Hematopoietic multipotent progenitor cell treated with erythropoietin and hydrocortisone succinate and interleukin-3 and kit ligand, for 8 days (in vitro differentiated cells): Measurements from ENCODE around the gene C21orf91.

Experiments used
- DNase-seq: peaks from one replicate; pipeline ENCODE4 v3.0.0-alpha.2; 2015

Gene C21orf91

DNA sequence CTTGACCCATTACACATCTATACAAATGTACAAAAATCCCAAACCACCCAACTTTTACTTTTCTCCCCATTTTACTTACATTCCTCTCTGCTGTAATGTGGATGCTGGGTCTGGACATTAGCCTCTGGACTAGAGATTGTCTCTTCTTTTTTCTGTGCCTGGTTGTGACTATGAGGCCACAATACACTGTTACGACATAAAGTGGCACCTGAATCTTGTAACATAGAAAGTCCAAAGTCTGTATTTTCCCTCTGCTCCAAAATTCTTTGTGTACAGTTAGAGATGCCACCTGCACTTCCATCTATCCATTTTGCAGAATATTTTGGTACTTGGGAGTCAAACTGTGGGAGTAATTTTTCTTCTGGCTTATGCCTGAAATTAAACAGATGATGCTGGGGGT is 22.7 kb downstream of the C21orf91 start:
- DNase-seq, result no peak

DNA sequence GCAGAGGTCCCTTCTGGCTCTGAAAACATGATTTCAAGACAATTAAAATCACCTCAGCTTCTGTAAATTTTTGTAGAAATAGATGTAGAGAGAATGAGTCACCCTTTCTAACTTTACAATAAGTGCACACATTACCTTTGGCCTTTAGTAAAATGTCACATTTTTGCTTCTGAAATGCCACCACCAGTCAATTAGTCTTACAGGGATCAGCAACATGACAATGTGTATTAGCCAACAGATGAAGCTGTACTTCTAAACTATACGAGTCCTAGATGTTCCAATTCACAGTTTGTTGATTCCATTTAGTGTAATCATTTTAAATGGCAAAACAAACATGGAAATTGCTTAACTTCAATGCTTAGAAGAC is 23.1 kb downstream of the C21orf91 start:
- DNase-seq, result no peak

DNA sequence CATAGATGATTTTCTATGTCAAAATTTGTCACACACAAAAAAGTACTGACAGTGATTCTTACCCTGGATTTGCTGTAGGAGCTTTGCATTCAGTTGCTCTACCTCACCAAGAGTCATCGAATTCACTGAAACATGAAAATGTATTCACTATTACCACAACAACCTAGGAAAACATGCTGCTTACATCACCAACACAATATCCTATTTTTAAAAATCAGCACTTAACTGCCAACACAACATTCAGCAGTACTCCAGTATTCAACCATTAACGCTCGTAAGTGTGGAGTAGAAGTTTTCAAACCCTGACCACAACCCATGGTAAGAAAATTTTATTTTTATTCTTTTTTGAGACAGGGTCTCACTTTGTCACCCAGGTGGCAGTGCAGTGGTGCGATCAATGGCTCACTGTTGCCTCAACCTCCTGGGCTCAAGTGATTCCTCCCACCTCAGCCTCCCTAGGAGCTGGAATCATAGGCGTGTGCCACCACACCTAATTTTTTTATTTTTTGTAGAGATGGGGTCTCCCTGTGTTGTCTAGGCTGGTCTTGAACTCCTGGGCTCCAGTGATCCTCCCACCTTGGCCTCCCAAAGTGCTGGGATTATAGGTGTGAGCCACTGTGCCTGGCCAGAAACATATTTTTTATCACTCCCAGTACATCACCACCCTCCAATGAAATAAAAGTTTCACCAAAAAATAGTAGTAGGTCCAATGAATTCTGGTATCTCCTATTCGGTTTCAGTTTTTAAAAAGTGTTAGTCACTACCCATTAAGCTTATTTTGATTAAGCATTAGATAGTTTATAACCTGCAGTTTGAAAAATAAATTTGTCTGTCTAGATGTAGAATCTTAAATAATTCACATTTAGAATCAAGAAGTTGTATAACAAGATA is 23.8 kb downstream of the C21orf91 start:
- no peak for DNase-seq

DNA sequence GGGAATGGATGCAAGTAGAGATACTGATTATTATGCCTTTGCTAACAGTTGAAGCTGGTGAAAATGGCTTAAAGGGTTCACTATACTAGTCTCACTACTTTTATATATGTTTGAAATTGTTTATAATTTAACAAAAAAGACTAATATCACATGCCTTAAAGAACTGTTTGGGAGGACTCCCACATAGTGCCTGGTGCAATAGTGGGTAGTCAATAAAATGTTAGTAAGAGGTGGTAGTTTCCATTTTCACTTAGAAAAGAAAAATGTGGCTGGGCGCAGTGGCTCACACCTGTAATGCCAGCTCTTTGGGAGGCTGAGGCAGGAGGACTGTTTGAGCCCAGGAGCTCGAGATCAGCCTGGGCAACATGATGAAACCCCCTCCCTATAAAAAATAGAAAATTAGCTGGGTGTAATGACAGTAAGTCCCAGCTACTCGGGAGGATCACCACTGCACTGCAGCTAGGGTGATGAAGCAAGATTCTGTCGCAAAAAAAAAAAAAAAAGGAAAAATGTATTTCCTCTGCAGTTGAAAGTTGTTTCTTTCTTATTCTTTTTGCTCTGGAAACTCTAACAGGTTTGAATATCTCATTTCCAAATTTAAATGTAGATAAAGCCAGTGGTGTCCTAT is 24.5 kb downstream of the C21orf91 start:
- no peak for DNase-seq

DNA sequence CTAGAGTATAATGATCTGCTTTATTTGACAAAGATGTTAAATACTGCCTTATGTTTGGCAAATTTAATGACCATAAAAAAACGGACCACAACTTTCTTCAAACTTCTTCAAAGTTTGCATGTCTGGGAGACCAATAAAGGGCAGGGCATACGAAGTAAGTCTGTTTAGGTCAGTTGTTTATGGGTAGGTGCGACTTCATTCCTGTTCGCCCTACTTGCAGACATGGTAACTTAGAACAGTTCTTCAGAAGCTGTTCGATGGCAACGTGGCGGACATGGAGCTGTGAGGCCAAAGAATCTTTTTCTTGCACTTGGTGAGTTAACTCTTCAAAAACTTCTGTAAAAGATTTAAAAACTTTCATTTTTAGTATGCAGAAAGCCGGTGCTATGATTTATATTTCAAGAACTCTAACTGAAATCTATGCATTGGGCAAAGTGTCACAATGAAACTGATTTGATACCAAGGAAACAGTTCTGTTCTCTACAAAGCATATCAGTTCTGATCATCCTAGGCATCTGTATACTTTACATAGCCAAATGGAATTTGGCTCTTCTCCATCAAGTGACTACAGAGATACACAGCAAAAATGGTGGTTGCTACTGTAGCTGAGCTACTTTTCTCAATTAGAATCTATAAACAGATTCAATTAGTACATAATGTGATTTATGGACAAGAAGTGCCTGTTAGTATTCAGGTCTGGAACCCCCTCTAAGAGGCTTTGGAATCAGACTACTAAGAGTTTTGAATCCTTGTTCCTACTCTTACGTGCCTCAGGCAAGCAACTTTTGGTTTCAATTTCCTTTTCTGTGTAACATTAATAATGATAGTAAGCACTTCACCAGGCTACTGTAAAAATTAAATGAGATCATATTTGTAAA is 25.7 kb downstream of the C21orf91 start:
- peak; percentile 18 for DNase-seq

DNA sequence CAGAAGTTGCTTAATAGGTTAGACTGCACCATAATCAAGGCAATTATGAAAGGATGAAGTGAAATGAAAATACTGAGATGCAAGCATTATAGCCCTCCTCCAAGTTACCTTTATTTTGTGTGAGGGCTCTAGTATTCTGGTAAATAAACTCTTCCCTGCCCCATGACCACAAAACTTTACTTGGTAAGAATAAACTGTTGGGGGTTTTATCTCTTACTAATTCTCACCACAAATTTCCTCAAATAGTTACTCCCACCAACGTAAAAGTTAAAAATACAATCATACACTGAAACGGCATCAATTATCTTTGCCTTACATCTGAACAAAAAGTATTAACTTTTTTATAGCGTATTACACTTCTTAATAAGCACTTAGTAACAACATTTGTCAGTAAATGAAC is 29.5 kb downstream of the C21orf91 start:
- DNase-seq, result peak; percentile 37

DNA sequence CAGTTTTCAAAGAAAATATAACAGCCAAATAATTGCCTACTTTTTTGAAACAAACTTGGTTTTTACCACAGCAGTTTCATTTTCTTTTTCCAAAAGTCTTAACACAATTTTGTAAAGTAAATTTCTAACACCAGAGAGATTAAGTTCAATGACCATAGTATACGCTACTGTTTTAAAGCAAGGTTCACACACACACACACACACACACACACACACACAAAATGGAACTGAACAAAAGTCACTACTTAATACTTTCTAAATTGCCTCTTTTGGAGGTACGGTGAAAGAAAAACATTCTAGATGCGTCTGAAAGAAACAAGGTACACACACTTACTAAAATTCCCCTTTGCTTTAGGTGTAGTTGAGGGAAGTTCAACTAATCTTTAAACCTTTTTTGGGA is 30.1 kb downstream of the C21orf91 start:
- no peak for DNase-seq

DNA sequence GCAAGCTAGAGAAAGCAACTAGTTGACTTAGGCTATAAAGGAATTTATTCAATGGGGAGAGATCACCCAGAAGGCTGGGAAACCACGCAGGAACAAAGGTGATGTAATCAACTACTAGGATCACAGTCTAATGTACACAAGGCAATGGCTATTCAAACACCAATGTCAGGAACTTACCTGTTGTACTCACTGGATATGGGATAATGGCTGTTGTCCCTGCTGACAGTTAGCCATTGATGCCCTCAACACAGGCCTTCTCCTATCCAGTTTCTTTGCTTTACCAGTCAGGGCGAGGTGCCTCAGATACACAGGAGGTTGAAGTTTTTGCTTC is 32.3 kb downstream of the C21orf91 start:
- DNase-seq, result no peak

DNA sequence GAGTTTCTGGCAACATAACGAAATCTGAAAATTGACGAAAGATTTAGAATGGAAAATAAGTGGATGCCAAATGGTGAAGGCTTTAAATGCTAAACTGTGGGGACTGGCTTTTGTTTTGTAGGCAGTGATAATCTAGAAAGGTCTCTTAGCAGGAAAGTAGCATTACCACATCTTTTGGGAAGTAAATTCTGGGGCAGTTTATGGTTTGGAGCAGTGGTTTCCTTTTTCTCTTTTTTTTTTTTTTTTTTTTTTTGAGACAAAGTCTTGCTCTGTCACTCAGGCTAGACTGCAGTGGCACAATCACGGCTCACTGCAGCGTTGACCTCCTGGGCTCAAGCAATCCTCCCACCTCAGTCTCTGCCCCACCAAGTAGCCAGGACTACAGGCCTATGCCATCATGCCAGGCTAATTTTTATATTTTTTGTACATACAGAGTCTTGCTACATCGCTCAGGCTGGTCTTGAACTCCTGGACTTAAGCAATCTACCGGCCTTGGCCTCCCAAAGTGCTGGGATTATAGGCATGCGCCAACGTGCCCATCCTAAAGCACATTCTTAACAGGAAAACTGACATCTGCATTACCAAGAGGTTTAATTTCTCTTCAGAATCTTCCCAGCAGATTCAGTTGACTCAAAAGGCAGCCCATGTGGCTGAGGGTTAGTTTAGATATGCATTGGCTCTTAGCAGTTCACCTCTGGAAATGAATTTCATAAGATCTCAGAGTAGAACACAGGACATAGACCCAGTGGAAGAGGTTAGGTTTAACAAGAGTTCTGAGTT is 32.9 kb downstream of the C21orf91 start:
- no peak for DNase-seq

DNA sequence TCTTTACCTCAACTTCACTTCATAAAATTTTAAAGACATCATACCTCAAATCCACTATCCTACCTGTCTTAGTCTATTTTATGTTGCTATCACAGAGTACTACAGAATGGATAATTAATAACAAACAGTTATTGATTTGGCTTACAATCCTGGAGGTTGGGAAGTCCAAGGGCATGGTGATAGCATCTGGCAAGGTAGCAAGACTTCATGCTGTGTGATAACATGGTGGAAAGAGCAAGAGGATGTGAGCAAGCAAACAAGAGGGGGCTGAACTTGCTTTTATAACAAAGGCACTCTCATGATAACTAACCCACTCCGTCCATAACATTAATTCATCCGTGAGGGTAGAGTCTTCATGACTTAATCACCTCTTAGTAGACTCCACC is 33.8 kb downstream of the C21orf91 start:
- no peak for DNase-seq

DNA sequence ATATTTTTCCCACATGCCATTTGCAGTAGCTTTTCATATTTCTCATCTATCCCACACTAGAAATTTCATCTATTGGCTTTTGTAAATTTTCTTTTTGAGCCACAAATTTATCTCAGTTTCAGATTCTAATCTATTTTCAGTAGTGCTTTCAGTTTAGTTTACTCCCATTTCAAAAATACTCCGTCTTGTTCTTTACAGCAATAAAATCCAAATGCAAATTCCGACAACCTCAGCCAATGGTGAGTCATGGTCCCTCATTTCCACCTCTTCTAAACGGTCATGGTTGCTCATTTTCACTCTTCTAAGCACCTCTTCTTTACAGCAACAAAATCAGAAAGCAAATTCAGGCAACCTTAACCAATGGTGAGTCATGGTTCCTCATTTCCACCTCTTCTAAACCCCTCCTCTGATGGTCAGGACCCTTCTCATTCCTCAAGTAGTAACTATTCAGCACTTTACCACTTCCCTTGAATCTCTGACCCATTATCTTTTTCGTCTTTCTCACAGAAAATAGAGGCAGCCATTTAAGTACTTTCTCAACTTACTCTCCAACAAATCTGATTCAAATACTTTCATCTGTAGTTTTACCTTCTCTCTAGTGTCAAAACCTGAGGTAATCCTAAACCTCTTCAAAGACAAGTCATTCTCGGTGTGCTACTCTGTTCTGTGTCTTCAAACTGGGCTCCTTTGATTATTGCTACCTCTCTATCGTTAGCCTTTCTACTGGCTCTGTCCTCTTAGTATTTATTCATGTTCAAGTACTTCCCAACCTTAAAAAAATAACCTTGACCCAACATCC is 34.4 kb downstream of the C21orf91 start:
- DNase-seq, result no peak

DNA sequence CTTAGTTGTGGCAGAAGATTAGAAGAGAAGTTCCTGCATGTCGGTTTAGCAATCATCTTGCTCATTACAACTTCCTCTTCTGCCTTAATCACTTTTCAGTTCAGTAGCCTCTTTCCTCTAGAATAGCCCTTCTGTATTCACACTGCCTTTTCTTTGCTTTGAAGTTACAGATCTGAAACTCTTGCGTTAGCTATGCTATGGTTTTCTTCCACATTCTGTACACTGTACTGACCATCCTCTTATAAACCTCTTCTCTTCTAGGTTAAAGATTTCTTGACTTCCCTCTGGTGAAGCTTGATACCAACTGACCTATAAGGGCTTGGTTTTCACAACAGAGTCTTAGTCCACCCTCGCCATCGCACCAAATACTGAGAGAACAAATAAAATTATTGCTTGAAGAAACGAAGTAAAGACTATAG is 35.0 kb downstream of the C21orf91 start:
- DNase-seq, result no peak

DNA sequence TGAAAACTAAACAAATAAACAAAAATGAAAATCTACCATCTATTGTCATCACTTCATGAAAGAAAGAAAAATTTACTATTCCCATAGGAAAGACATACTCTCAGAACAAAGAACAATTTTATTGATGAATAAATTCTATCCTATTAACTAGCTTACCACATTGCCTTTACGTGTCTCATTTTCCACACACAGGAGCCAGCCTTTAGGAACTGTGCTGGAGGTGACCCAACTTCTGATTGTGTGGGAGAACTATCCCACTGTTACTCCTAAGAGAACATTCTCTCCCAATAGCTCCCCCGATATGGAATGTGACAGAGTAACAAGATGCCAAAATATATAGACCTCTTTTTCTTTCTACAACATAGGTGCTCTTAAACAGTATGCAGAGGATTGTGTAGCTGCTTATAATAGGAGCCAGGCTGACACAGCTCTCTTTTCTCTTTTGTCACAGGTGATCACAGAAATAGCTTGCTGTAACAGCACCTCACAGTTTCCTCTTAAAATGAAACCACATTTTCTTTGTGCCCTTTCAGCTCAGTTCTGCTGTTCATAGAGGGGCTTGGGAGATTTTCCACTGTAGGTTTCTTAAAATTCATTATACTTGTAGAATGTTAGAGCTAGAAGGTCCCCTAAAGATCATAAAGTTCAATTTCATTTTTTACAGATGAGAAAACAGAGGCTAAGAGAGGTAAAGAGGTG is 35.5 kb downstream of the C21orf91 start:
- DNase-seq, result no peak

DNA sequence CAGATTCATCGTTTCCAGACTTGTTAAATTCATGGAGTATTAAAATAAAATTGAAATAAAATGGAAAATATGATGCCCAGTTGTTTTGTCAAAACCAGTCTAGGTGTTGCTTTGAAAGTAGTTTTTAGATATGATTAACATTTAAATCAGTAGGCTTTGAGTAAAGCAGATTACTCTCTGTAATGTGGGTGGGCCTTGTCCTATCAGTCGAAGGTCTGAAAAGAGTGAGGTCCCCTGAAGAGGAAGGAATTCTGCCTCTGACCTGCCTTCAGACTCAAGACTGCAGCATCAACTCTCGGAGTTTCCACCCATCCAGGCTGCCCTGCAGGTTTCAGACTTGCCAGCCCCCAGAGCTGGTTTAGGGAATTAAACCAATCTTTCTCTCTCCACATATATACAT is 36.2 kb downstream of the C21orf91 start:
- DNase-seq, result no peak

DNA sequence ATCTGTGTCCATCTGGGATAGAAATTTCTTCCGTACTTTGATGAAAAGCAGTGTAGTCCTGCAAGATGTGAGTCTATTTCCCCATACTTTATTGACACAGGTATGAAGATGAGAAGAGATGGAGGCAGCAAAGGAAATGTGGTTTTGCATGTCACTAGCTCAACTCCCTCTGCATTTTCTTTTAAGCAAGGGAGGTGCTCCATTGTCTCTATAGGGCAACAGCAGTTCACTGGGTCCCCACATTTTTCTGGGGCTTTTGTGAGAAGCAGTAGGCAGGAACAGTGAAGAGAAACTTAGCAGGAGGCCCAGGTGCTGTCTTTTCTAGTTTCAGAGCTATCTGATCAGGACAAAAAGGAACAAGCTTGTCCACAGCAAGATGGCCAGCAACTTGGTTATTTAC is 37.1 kb downstream of the C21orf91 start:
- no peak for DNase-seq

DNA sequence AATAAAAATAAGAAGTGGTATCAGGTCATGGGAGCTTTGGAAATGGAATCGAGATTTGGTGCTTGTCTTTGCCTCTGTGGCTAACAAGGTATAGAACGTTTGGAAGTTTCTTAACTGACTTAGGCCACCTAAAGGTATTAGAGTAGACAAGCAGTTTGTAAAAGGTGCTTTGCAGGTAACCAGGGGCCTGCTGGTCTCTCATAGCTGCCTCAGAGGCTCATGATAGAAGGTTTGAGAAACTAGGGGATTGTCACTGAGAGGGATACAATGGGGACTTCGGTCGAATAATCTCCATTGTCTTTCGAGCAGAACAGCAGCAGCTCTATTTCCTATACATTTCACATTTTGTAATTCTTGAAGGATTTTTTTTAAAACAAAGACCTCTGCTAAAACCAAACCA is 37.6 kb downstream of the C21orf91 start:
- no peak for DNase-seq

DNA sequence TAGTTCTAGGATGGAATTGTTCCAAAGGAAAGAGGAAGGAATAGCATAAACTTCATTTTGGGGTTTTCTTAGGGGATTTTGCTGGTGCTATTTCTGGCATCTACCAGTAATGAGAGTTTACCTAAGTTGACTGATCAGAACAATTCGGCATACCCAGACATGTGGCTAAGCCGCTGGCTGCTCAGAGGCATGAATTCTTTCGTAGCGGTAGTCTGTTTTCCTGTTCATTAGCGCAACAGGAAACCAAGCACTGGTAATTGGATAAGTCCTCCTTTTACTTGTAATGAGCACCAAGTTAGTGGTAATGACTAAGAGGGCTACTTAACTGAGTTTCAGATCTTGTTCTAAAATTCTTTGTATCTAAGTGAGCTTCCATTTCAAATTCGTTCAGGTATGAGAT is 38.6 kb downstream of the C21orf91 start:
- no peak for DNase-seq

DNA sequence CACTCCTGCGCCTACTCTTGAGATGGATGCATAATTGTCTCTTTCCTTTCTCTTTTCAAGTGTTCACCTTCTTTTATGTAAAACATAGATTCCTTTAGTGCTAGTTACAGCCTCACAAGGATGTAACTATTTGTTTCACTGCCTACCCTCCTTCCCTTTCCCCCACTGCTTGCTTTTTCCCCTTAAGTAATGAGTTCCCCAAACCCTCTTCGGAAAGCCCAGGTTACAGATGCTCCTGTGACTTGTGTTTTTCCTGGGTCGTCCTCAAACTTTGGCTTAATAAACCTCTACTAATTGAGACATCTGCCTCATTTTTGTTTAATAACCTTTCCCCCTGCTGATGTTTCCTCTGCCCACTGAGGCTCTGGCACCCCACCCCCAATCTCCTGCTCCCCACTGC is 39.2 kb downstream of the C21orf91 start:
- no peak for DNase-seq

DNA sequence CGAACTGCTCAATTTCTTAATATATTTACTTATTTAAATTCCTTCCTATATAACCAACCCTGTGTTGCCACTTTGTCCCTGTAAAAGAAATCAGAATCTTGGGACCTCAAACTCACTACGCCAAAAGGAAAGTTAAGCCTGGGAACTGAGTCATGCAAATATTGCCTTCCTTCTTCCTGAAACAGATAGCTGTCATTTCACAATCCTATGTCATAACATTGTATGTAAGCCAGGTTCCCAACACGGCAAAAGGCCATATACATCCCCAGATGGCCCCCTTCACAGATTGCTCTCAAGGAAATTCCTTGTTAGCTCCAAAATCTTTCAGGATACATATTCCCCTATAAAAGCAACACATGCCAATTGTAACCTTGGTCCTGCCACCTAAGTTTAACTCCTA is 39.7 kb downstream of the C21orf91 start:
- DNase-seq, result no peak

DNA sequence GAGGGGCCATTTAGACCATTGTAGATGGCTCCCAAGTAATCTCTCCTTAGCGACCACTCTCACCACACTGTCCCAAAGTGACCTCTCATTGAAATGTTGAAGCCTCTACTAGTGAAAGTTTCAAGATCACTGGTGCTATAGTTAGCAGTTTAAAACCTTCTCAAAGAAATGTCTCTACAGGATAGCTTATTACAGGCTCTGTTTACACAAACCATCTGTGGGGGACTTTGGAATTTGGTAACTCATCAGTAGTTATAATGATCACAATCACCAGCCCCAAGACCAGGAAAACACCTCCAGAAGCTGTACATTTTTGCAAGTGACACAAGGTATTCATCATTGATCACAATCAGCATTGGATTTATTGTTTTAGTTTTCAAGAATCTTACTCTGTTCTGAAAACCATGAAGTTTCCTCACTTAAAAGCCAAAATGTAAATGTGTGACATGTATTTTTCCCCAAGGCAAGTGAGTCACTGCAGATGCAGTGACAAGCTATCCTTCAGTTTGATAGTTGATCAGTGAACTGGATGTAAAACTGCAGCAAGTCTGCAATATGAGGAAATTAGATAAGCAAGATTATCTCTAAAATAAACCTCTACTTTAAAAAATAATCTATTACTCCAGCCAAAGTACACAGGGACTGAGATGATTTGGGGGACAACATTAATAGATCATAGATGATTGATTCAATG is 41.9 kb downstream of the C21orf91 start:
- DNase-seq, result peak; percentile 14
